ENCODE results near the gene DNAJC7.
"Not testable (repeated sequence)": the region's sequence is repeated elsewhere in the genome, so short reads cannot be mapped to it uniquely, and the experiment has no call there.

The DNAJC7 gene

DNA sequence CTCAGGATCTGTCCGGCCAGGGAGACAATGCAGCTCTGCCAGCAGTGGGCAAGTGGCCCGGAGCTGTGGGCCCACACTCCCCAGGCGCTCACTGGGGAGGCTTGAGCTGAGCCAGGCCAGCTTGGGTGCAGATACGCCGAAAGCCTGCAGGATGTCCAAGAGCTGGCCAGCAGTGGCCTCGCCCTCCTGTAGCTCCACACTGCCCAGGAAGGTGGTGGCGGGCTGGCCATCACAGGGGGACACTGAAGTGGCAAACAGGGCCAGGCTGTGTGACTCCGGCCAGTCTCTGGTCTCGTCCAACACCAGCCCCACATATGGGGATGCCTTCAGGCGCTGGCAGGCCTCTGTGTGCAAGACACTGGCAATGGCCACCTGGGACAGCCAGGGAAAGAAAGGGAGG is 23.6 kb upstream of the DNAJC7 start:
- DNase-seq (ENCODE audit: low read depth), result no peak

DNA sequence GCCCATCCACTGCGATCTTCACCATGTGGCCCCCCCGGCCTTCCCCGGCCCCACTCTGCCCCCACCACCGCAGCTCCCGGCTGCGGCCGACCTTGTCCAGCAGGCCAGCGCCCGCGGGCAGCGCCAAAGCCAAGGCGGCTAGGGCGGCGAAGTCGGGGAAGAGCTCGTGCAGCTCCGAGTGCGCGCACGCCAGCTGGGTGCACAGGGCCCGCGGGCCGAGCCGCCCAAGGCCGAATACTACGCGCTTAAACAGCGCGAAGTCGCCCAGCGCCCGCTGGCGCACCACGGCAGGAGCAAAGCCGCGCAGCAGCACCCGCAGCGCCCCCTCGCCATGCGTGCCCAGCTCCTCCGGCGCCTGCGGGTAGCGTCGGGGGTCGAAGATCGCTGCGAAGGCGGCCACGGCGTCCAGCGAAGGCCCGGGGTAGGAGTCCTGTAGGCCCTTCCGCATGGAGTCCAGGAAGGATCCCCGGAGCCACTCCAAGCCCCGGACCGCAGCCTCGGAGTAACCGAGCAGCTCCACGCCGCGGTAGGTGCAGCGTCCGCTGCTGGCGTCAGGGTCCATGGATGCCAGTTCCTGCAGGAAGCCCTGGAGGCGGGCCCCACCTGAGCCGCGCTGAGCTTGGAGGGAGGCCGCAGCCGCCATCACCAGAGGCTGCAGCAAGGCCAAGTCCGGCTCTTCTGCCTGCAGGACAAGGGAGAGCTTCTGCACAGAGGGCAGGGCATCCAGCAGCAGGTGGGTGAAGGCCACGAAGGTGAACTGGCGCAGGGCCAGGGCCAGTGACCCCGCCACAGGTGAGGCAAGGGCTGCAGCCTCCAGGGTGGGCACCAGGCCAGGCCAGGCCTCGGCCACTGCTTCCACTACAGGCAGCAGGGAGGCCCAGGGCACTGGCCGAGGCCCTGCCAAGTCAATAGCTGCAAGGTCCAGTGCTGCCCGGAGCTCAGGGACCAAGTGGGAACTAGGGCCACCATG is 22.8 kb upstream of the DNAJC7 start:
- DNase-seq (ENCODE audit: low read depth), result no peak

DNA sequence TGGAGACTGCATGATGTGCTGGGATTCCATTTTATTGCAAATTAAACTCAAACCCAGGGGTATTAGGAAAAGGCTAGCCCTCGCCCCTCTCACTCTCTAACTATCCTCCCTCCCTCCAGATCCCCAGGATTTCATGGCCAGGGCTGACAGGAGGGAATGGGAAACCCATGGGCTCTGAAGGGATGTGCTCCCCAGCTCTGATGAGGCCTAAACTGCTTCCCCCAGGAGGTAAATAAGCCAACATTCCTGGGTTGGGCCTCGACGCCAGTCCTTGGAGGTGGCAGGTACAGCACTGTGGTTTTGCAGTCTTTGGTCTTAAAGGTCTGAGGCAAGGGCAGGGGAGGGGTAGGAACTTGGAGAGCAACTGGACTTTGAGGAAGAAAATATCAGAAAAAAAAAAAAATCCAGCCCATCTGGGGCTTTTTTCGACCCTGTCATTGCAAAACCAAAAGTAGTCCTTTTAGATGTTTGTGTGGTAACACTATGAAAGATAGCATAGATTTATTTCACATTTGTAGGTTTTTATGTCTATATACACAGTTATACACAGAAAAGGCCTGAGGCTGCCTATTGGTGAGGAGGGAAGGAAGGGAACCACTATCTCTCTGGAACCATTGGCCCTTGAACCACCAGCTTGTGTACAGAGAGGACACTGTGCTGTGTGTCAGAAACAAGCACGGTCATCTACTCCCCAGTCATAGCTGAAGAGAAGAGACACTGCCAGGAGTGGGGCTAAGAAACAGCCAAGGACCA is 21.2 kb upstream of the DNAJC7 start:
- no peak for DNase-seq (ENCODE audit: low read depth)

DNA sequence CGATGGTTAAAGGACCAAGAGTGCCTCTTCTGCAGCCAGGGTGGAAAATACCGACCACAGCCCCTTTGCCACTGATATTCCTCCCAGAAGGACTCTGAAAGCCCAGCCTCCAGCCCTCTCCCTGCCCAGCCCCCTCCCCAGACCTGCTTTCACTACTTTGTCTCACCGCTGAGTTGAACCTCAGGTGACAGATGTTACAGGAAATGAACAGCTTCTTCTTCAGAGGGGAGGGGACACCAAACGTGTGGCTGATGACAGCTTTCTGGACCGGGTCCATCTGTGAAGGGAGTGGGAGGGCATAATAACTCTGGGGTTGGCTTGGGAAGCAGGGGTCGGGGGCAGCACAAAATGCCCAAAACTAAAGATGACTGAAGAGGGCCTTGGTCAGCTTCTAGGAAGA is 16.8 kb upstream of the DNAJC7 start:
- DNase-seq (ENCODE audit: low read depth), result no peak

DNA sequence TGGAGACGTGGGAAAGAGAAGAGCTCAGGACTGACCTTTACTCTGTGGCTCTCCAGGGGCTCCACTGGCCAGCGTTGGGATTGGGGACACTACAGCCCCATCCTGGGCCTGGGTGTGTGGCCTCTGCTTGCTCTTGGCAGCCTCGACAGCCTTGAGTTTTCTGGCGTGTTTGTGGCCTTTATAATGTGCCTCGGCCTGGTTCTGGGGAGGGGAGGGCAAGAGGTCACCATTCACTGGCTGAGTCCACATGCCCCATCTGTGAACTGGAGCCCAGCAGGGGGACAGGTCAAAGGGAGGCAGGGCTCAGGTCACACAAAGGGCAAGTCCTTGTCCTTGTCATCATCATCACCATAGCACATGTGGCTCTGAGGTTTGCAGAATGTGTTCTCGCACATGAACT is 14.3 kb upstream of the DNAJC7 start:
- no peak for DNase-seq (ENCODE audit: low read depth)

DNA sequence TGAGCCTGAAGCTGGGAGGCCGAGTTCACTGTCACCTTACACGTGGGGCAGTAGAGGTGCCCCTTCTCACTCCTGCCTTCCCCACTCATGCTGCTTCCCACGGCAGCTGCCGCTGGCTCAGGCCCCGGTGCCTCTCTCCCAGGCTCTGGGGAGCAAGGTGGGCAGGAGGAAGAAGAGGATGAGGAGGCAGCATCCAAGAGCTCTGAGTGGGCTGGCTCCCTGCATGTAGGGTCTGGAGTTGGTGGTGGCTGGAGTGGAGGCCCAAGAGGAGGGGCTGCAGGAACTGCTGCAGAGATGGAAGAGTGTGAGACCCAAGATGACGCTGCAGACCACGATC is 11.5 kb upstream of the DNAJC7 start:
- no peak for DNase-seq (ENCODE audit: low read depth)

DNA sequence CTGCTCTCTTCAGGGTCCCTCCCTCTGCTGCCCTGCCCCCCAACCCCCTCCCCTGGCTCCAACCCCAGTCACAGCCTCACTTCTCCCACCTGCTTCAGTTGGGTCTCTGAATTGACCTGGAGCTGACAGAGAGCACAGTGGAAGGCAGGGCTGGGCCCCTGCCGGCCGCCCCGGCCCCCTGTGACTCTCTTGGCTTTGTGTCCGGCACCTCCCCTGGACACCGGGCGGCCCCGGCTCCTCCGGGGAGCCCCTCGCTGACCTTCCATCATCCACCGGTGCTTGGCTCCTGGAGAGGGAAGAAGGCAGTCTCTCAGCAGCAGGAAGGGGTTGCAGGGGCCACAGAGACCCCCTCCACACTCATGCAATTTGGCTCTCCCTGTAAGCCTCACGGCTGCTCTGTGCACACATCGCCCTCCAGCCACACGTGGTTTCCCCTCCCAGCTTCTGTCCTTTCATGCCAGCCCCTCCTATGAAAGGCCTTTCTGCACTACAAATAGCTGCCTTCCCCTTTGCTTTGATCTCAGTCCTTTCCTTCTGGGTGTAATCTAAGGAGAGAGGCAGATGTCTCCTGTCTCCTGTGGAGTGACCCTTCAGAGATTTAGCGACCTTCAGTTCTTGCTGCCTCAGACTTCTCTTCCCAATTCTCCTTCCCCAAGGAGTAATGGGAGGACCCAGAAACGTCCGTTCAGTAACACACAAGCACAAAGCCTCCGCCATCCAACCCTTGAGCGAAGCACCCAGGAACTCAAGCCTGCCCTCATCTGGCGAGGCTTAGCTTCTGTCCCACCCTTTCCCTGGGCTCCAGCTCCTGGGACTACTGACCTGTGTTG is 10.9 kb upstream of the DNAJC7 start:
- DNase-seq (ENCODE audit: low read depth), result no peak

DNA sequence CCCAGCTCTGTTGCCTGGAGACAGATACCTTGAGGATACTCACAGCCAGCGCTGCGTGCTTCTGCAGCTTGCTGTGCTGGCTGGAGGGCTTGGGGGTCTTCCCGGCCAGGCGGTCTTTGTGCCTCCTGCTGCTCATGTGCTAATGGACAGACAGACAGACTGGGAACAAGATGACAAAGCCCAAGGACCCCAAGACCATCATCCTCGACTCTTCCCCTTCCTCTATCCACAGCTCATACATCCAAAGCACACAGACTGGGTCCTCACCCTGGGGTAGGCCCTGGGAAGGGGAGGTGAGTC is 10.3 kb upstream of the DNAJC7 start:
- no peak for DNase-seq (ENCODE audit: low read depth)

DNA sequence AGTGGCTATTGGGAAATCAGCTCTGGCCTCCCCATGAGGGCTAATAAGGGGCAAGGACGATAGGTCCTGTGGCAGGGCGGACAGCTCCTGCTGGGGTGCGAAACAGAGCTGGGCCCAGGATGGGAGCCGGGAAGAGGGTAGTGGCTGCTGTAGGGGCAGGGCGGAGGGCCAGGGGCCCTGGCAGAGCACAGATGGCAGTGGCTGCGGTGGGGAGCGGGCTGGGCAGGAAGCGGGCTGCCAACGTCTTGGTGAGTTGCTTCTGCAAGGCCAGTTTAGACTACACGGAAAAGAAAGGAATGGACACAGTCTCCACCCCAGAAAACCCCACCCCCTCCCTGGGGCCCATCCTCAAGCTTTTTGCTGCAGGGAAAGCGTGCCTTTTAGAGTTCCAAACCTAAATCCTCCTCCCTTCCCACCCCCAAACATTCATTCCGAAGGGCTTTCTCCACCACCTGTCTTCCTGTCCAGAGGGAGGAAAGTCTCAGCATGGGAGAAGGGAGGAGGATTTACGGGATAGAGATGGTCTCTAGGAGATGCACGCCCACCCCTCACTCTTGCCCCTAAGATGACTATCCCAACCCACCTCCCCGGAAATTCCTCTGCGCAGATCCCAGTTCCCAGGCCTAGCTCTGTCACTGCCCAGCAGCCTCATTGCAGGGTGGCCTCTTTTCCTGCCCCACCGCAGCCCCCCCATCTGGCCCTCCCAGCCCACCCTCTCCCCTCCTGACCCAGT is 9.8 kb upstream of the DNAJC7 start:
- no peak for DNase-seq (ENCODE audit: low read depth)

DNA sequence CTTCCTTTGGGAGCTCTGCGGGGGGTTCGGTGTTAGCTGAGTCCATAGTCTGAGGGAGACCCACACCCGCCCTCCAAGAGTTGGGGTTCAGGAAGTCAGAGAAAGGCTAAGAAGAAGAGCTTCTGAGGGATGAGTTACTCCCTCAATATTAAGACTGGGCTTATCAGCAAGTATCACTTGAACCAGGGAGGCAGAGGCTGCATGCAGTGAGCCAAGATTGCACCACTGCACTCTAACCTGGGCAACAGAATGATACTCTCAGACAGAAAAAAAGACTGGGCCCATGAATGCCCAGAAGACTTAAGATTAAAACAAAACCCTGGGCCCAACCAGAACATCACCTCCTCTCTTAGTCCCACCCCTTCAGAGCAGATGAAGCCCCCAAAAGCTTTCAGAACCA is 8.7 kb upstream of the DNAJC7 start:
- no peak for DNase-seq (ENCODE audit: low read depth)

DNA sequence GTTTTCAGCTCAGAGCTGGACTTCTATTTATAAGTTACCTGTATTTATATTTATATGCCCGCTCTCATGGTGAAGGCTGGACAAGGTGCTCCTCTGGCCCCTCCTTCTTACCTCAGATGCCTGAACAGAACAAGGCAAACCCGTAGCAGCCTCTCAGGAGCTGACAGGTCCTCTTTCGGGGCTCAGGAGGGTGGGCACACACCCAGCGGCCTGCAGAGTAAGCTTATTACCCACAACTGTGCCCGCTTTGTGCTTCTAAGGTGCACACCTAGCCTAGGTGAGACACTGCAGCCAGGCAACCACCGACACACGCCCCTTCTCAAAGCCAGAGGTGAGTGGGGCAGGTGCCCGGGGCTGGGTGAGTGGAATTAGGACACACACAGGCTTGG is 7.9 kb upstream of the DNAJC7 start:
- no peak for DNase-seq (ENCODE audit: low read depth)

DNA sequence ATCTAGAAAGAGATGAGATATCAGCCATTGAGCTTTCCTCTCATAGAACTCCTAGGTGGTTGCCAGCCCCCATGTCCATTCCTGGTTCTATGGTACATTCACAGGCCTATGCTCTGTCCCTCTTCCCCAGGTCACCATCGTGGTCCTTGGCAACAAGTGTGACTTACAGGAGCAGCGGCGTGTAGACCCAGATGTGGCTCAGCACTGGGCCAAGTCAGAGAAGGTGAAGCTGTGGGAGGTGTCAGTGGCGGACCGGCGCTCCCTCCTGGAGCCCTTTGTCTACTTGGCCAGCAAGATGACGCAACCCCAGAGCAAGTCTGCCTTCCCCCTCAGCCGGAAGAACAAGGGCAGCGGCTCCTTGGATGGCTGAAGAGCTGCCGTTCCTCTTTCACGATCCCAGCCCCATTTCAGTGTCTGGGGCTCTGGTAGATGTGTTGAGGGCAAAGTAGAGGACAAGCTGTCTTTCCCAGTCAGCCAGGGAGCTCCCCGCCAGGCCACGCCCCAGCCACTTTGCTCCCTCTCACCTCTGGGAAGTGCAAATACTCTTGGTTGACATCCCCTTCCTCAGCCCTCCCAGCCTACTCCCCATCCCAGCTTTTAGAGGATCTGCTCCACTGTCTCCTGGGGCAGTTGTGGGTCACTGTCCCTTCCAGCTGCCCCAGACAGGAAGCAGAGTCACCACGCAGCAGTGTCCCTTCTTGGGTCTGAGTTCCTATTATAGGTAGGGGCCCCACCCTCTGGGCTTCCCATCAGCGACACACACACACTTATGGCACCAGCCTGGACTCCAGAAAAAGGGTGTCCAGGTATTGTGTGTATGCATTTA is 6.5 kb upstream of the DNAJC7 start:
- DNase-seq (ENCODE audit: low read depth), result no peak

DNA sequence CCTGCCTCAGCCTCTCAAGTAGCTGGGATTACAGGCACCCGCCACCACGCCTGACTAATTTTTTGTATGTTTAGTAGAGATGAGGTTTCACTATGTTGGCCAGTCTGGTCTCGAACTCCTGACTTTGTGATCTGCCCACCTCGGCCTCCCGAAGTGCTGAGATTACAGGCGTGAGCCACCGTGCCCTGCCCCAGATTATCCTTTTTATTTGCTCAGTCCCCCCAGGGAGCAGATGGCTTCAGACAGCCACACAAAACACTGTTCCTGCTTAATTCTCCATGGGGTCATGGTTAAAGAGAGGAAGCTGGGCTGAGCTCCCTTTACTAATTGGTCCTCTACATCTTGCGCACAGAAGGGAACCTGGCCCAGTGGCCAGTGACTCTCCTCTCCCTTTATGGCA is 3.6 kb upstream of the DNAJC7 start:
- DNase-seq (ENCODE audit: low read depth), result not testable (repeated sequence)

DNA sequence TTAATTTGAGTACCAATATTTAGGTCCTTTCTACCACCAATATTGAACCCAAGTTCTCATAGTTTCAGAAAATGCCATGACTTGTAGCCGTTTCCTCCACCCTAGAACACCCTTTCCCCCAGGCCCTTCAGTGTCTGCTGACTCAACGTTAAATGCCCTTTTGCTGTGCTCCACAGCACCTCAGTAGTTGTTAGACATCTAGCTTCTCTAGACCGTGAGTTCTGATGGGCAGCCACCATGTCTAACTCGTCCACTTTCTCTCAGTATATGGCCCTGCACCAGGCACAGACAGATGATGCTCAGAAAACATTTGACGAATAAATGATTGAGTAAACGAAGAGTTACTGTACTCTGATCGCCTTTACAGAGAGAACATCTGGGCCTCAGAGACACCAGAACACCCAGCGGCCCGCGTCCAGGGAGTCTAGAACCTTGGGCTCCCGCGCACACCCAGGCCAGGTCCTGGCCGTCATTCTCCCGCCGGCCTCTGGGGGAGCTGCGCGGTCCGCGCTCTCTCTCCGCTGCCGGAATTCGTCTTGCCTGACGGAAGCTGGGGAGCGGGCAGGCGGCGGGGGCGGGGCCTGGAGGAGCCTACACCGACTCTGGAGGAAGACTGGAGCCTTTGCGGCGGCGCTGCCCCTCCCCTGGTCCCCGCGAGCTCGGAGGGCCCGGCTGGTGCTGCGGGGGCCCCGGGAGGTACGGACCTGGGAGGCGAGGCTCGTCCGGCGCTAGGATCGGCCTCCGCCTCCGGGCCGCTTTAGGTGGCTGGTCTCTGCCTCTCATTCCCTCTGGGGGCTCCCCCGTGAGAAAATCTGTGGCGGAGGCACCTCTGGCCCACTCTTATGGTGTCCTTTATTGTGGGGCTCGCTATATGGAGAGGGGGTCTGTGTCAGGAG is 2.5 kb upstream of the DNAJC7 start, which contains the start of gene NKIRAS2:
TSS of gene NKIRAS2 (plus strand) at position 582 of the 896 bp plus-strand sequence. CDS start 1,488 bp downstream, outside the sequence.
- peak; percentile 90 for DNase-seq (ENCODE audit: low read depth)

DNA sequence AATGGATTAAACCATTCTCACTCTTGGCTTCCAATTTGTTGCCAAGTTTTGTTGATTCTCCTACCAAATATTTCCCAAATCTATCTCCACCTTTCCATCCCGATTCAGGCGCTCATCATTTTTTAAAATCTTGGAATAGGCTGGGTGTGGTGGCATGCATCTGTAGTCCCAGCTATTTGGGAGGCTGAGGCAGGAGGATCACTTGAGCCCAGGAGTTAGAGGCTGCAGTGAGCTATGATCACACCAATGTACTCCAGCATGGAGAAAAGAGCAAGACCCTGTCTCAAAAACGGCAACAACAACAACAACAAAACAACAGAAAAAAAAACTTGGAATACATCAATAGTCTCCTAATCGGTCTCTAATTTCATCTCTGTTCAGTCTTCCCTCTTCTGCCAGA is 1.7 kb upstream of the DNAJC7 start:
- no peak for DNase-seq (ENCODE audit: low read depth)

DNA sequence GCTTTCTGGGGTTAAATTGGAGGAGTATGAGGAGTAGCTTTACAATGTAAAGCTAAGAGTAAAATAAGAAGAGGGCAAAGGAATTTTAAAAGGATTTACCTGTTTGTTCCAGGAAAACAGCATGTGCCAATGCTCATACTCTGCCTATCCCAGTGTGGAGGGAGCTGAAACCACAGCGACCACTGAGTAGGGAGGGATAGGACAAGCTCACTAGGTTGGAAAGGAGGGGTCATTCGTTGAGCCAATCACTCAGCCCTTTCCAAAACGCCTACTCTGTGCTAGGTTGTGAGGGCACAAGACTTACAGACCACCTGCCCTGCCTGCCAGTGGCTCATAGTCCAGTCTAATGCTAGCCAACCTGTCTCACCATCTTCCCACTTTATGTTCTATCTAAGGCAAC is 1.1 kb upstream of the DNAJC7 start:
- no peak for DNase-seq (ENCODE audit: low read depth)

DNA sequence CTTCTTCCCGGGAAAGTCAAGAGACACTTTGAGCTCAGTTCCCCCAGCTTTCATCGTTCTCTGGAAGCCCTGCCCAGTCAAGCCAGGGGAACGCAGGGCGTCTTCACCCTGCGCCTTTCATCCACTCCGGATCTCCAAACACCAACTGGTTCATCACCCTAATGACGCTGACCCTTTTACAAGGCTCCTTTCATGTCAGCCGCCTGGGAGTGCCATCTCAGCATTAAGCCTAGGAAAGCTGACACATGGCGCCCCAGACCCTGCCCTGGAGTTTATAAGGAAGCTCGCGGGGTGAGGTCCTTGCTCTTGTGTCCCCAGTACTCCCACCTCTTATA is 594 bp upstream of the DNAJC7 start:
- no peak for DNase-seq (ENCODE audit: low read depth)

DNA sequence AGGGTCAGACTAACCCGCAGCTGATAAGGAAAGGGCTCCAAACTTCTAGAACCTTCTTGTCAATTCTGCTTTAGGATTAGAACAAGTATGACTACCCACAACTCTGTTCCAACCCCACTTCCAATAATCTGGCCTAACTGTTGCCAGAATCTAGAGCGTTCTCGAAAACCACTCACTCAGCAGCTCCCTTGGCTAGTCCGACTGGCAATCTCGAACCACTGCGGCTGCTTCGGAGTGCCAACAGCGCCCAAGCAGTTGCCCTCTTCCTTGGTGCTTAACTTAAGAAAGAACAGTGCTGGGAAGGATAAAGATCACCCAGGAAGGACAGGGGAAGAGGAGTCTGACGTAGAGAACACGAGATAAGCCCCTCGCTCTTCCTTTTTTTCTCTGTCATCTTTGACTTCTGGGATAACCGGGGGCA is 818 bp downstream of the DNAJC7 start:
- DNase-seq (ENCODE audit: low read depth), result peak; percentile 32

DNA sequence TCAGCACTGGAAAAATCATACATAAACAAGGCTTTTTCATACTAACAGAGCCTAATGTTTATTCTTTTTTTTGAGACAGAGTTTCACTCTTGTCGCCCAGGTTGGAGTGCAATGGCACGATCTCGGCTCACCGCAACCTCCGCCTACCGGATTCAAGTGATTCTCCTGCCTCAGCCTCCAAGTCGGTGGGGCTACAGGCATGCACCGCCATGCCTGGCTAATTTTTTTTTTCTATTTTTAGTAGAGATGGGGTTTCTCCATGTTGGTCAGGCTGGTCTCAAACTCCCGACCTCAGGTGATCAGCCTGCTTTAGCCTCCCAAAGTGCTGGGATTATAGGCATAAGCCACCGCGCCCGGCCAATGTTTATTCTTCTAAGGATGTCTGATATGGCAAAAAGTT is 3.5 kb downstream of the DNAJC7 start:
- not testable (repeated sequence) for DNase-seq (ENCODE audit: low read depth)

DNA sequence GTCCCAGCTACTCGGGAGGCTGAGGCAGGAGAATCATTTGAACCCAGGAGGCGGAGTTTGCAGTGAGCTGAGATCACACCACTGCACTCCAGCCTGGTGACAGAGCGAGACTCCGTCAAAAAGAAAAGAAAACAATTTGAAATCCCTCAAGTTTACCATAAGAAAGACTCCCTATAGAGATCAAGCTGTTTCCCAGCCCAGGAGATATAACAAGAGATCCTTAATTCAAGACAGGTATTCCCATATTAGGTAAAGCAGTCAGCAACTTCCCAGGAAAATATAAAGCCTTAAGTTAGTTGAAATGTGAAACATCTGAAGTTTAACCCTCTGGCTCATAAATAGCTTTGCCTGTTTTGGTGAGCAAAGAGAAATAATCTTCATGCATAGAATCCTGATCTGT is 4.9 kb downstream of the DNAJC7 start:
- not testable (repeated sequence) for DNase-seq (ENCODE audit: low read depth)

All from fibroblast of gingiva (primary cell).